CD4-positive, CD25-positive, alpha-beta regulatory T cell (primary cell): ENCODE data around the gene RAI14. TPM values are rescaled to one million over a fixed set of nuclear protein-coding genes. Genes with fewer than 3 reads are reported as not detected.
"Not testable (repeated sequence)": the region's sequence is repeated elsewhere in the genome, so short reads cannot be mapped to it uniquely, and the experiment has no call there.

Experiments used
- ATAC-seq, 2 donors: fragments of 150-1000 bp; cut with Tn5 transposase; one replicate each; pipeline ENCODE4 v1.10.0; 2021; ENCODE audit warnings: low read depth in 2 of 2, moderate number of reproducible peaks in 2 of 2, moderate library complexity in 1 of 2
- DNase-seq, 3 donors: peaks; one replicate each; pipeline versions ENCODE4 v3.0.0 to v3.0.0-alpha.2; 2012 to 2022; ENCODE audit warnings: mixed read lengths in 1 of 3
- H3K27ac ChIP-seq: one replicate; pipeline ENCODE4 v1.7.0; 2013; ENCODE audit warnings: mild to moderate bottlenecking, low read length; ENCODE audit not compliant: insufficient read depth, poor library complexity, severe bottlenecking
- H3K27me3 ChIP-seq: one replicate; pipeline ENCODE4 v1.7.0; 2013; ENCODE audit warnings: low read length; ENCODE audit not compliant: control insufficient read depth, insufficient read depth
- H3K36me3 ChIP-seq: one replicate; pipeline ENCODE4 v1.7.0; 2013; ENCODE audit warnings: mild to moderate bottlenecking, low read length, moderate library complexity; ENCODE audit not compliant: control insufficient read depth, insufficient read depth
- H3K4me1 ChIP-seq: 2 replicates; pipeline ENCODE4 v1.7.0; 2013; ENCODE audit warnings: mild to moderate bottlenecking, low read length; ENCODE audit not compliant: insufficient read depth, control insufficient read depth, poor library complexity, severe bottlenecking
- H3K4me3 ChIP-seq: one replicate; pipeline ENCODE4 v1.7.0; 2013; ENCODE audit warnings: low read depth, mild to moderate bottlenecking, low read length, moderate library complexity
- H3K9me3 ChIP-seq, 2 experiments: 1 replicate in 1 of 2; 2 replicates in 1 of 2; pipeline ENCODE4 v1.7.0; 2013; ENCODE audit warnings: low read length in 2 of 2, mild to moderate bottlenecking in 1 of 2, moderate library complexity in 1 of 2; ENCODE audit not compliant: control insufficient read depth in 2 of 2
- H3K27ac Mint-ChIP-seq, 3 donors: one replicate each; pipeline ENCODE4 v1.8.0; 2020 to 2022; ENCODE audit warnings: mild to moderate bottlenecking in 3 of 3, mixed read lengths in 3 of 3, moderate library complexity in 2 of 3
- H3K27me3 Mint-ChIP-seq: one replicate; pipeline ENCODE4 v1.8.0; 2022; ENCODE audit warnings: mild to moderate bottlenecking, mixed read lengths
- H3K36me3 Mint-ChIP-seq: one replicate; pipeline ENCODE4 v1.8.0; 2020; ENCODE audit warnings: mixed read lengths
- H3K4me1 Mint-ChIP-seq, 4 donors: one replicate each; pipeline ENCODE4 v1.8.0; 2020 to 2022; ENCODE audit warnings: mixed read lengths in 4 of 4, mild to moderate bottlenecking in 1 of 4
- H3K4me3 Mint-ChIP-seq, 4 donors: one replicate each; pipeline ENCODE4 v1.8.0; 2020 to 2022; ENCODE audit warnings: mild to moderate bottlenecking in 4 of 4, mixed read lengths in 4 of 4, moderate library complexity in 3 of 4
- H3K9me3 Mint-ChIP-seq, 7 donors: one replicate each; pipeline ENCODE4 v1.8.0; 2020 to 2022; ENCODE audit warnings: mixed read lengths in 7 of 7, mild to moderate bottlenecking in 3 of 7, moderate library complexity in 2 of 7
- polyA plus RNA-seq, 4 donors: library from polyadenylated mRNA; unstranded; fragments of 300-500 nt; fragmentation: Illumina TruSeq; gene quantifications; one replicate each; pipeline ENCODE4 v1.2.3, GENCODE V29; 2021
- total RNA-seq: library from RNA; stranded (reverse); gene quantifications from one replicate; pipeline ENCODE4 v1.2.3, GENCODE V29; 2022

Gene RAI14
- total and polyA plus RNA-seq, 5 donors from 2014 or later, result 0.12 TPM; not detected in 4

DNA sequence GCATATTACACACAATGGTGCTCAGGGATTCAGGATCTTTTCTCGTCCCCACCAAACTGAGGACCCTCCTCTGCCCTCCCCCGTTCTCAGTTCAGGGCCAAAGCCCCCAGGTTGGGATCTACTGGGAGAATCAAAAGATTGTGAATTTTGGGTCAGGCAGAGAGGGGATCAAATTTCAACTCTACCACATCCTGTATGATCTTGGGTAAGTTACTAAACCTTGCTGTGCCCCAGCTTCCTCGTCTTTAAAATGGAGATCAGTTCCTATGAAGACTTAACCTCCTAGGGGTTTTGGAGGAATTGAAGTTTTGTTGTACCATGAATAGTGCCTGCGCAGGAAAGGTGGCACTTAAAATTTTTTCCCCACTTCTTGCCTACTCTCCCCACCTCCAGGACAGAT lies 62.4 kb downstream of the RAI14 start:
- Mint-ChIP-seq H3K27ac (no peak overlapping the region), H3K4me3 (no peak overlapping the region), H3K9me3 (peaks cover 0 to 1% (median 0%) of the 10 kb centered on the region in 7 donors), H3K27me3 (no peaks in the 10 kb centered on the region), H3K36me3 (no peaks in the 10 kb centered on the region), H3K4me1 (no peaks in the 10 kb centered on the region)
- Histone ChIP-seq H3K4me3 (no peak overlapping the region), H3K36me3 (no peaks in the 10 kb centered on the region), H3K4me1 (no peaks in the 10 kb centered on the region), H3K27ac (no peak overlapping the region), H3K9me3 (no peaks in the 10 kb centered on the region), H3K27me3 (no peaks in the 10 kb centered on the region)
- DNase-seq (no peak), ATAC-seq (no peak)

GRCh38 chr5:34719029-34719428 lies 62.9 kb downstream of the RAI14 start:
- H3K36me3 Mint-ChIP-seq, result no peaks in the 10 kb centered on the region
- no peaks in the 10 kb centered on the region for H3K9me3 ChIP-seq
- H3K4me3 Mint-ChIP-seq, result no peak overlapping the region
- no peaks in the 10 kb centered on the region for H3K9me3 Mint-ChIP-seq
- ATAC-seq, result no peak
- no peak overlapping the region for H3K4me3 ChIP-seq
- no peak overlapping the region for H3K27ac ChIP-seq
- no peak overlapping the region for H3K27ac Mint-ChIP-seq
- H3K27me3 ChIP-seq, result no peaks in the 10 kb centered on the region
- no peak for DNase-seq
- no peaks in the 10 kb centered on the region for H3K36me3 ChIP-seq
- no peaks in the 10 kb centered on the region for H3K4me1 ChIP-seq
- no peaks in the 10 kb centered on the region for H3K4me1 Mint-ChIP-seq
- H3K27me3 Mint-ChIP-seq, result no peaks in the 10 kb centered on the region

GRCh38 chr5:34721327-34721726 lies 65.2 kb downstream of the RAI14 start:
- H3K27me3 Mint-ChIP-seq, result no peaks in the 10 kb centered on the region
- Histone ChIP-seq H3K27me3 (no peaks in the 10 kb centered on the region), H3K4me1 (no peaks in the 10 kb centered on the region), H3K4me3 (no peak overlapping the region), H3K27ac (no peak overlapping the region), H3K9me3 (no peaks in the 10 kb centered on the region), H3K36me3 (no peaks in the 10 kb centered on the region)
- H3K9me3 Mint-ChIP-seq, result no peaks in the 10 kb centered on the region
- H3K36me3 Mint-ChIP-seq, result no peaks in the 10 kb centered on the region
- ATAC-seq, result no peak
- no peaks in the 10 kb centered on the region for H3K4me1 Mint-ChIP-seq
- no peak overlapping the region for H3K27ac Mint-ChIP-seq
- H3K4me3 Mint-ChIP-seq, result no peak overlapping the region
- DNase-seq, result no peak

DNA sequence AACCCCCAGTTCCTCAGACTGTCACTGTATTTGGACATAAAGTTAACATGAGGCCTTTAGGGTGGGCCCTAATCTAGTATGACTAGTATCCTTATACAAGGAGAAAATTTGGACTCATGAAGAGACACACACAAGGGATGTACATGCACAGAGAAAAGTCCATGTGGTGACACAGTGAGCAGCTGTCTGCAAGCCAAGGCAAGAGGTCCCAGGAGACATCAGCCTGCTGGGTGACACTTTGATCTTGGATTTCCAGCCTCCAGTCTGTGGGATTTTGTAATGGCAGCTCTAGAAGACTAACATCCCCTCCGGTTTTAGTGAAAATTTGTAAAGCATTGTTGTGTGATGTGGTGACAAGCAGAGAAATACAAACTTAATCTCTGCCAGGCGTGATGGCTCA lies 66.1 kb downstream of the RAI14 start:
- Histone ChIP-seq H3K9me3 (no peaks in the 10 kb centered on the region), H3K4me3 (no peak overlapping the region), H3K4me1 (no peaks in the 10 kb centered on the region), H3K27ac (no peak overlapping the region), H3K27me3 (no peaks in the 10 kb centered on the region), H3K36me3 (no peaks in the 10 kb centered on the region)
- Mint-ChIP-seq H3K9me3 (peaks cover 0 to 6% (median 0%) of the 10 kb centered on the region in 7 donors), H3K36me3 (no peaks in the 10 kb centered on the region), H3K27ac (no peak overlapping the region), H3K4me1 (no peaks in the 10 kb centered on the region), H3K4me3 (no peak overlapping the region), H3K27me3 (no peaks in the 10 kb centered on the region)
- DNase-seq (no peak), ATAC-seq (no peak)

GRCh38 chr5:34724741-34725140 lies 68.6 kb downstream of the RAI14 start:
- Mint-ChIP-seq H3K27ac (no peak overlapping the region), H3K36me3 (no peaks in the 10 kb centered on the region), H3K9me3 (peaks cover 0 to 6% (median 1%) of the 10 kb centered on the region in 7 donors), H3K4me3 (no peak overlapping the region), H3K4me1 (no peaks in the 10 kb centered on the region), H3K27me3 (no peaks in the 10 kb centered on the region)
- Histone ChIP-seq H3K4me3 (no peak overlapping the region), H3K27me3 (no peaks in the 10 kb centered on the region), H3K36me3 (no peaks in the 10 kb centered on the region), H3K9me3 (no peaks in the 10 kb centered on the region), H3K4me1 (no peaks in the 10 kb centered on the region), H3K27ac (no peak overlapping the region)
- ATAC-seq (no peak), DNase-seq (no peak)

- H3K4me1 Mint-ChIP-seq, H3K4me3 ChIP-seq, H3K27ac Mint-ChIP-seq, H3K27me3 Mint-ChIP-seq, ATAC-seq, DNase-seq, H3K4me3 Mint-ChIP-seq, H3K36me3 ChIP-seq, H3K4me1 ChIP-seq, H3K27ac ChIP-seq, H3K27me3 ChIP-seq, H3K9me3 Mint-ChIP-seq, H3K36me3 Mint-ChIP-seq, H3K9me3 ChIP-seq: not testable (repeated sequence)
Observed at GRCh38 chr5:34727166-34727749, 71.1 kb downstream of the RAI14 start.

- H3K4me1 Mint-ChIP-seq, result no peaks in the 10 kb centered on the region
- no peaks in the 10 kb centered on the region for H3K4me1 ChIP-seq
- H3K27ac Mint-ChIP-seq, result no peak overlapping the region
- no peaks in the 10 kb centered on the region for H3K36me3 Mint-ChIP-seq
- no peaks in the 10 kb centered on the region for H3K27me3 Mint-ChIP-seq
- H3K27ac ChIP-seq, result no peak overlapping the region
- DNase-seq (no peak), ATAC-seq (no peak)
- no peaks in the 10 kb centered on the region for H3K9me3 ChIP-seq
- peaks cover 0 to 6% (median 1%) of the 10 kb centered on the region in 7 donors for H3K9me3 Mint-ChIP-seq
- no peaks in the 10 kb centered on the region for H3K27me3 ChIP-seq
- no peak overlapping the region for H3K4me3 Mint-ChIP-seq
- H3K36me3 ChIP-seq, result no peaks in the 10 kb centered on the region
- H3K4me3 ChIP-seq, result no peak overlapping the region
Observed at GRCh38 chr5:34728236-34728635, 72.1 kb downstream of the RAI14 start.

- H3K9me3 Mint-ChIP-seq, result peaks cover 0 to 6% (median 1%) of the 10 kb centered on the region in 7 donors
- DNase-seq, result no peak
- H3K27me3 ChIP-seq, result no peaks in the 10 kb centered on the region
- H3K4me1 ChIP-seq, result no peaks in the 10 kb centered on the region
- ATAC-seq, result no peak
- H3K36me3 ChIP-seq, result no peaks in the 10 kb centered on the region
- no peak overlapping the region for H3K4me3 ChIP-seq
- no peaks in the 10 kb centered on the region for H3K36me3 Mint-ChIP-seq
- no peak overlapping the region for H3K27ac Mint-ChIP-seq
- no peak overlapping the region for H3K27ac ChIP-seq
- H3K4me1 Mint-ChIP-seq, result no peaks in the 10 kb centered on the region
- peaks cover 4% of the 10 kb centered on the region for H3K27me3 Mint-ChIP-seq
- H3K9me3 ChIP-seq, result no peaks in the 10 kb centered on the region
- H3K4me3 Mint-ChIP-seq, result no peak overlapping the region
Observed at GRCh38 chr5:34731435-34732232, 75.5 kb downstream of the RAI14 start.
